Mesodermal cell (in vitro differentiated cells): ENCODE data around the gene MOSPD3.

Experiments
- H3K27ac ChIP-seq: 2 replicates; pipeline ENCODE4 v1.7.0; 2013; ENCODE audit warnings: mild to moderate bottlenecking, low read depth, low read length, moderate library complexity; ENCODE audit not compliant: severe bottlenecking
- H3K36me3 ChIP-seq: 2 replicates; pipeline ENCODE4 v1.7.1; 2013; ENCODE audit warnings: mild to moderate bottlenecking, low read length, moderate library complexity; ENCODE audit not compliant: control insufficient read depth, insufficient read depth
- H3K4me1 ChIP-seq: one replicate; pipeline ENCODE4 v1.7.1; 2013; ENCODE audit warnings: mild to moderate bottlenecking, low read length; ENCODE audit not compliant: insufficient read depth, control insufficient read depth, poor library complexity, severe bottlenecking
- H3K4me3 ChIP-seq: 2 replicates; pipeline ENCODE4 v1.7.0; 2013; ENCODE audit warnings: low read length, control low read depth, mild to moderate bottlenecking; ENCODE audit not compliant: insufficient read depth, poor library complexity, severe bottlenecking; ENCODE audit errors: extremely low read depth
- H3K9me3 ChIP-seq: 2 replicates; pipeline ENCODE4 v1.7.1; 2013; ENCODE audit warnings: mild to moderate bottlenecking, low read length, moderate library complexity; ENCODE audit not compliant: control insufficient read depth
- WGBS, 2 experiments: methylation state at CpG; one replicate each; pipeline ENCODE4 v1.1.5; 2013; ENCODE audit warnings: missing lambda C conversion rate in 2 of 2; ENCODE audit not compliant: insufficient coverage in 2 of 2; 5-methylcytosine and 5-hydroxymethylcytosine counted together

The MOSPD3 gene

GRCh38 chr7:100576384-100576993 lies 35.9 kb upstream of the MOSPD3 start:
- 93 to 97% methylated on average over 7 to 10 of the region's 13 CpGs for WGBS, 2 experiments
- H3K36me3 ChIP-seq, result peaks cover 77% of the 10 kb centered on the region
- H3K4me3 ChIP-seq, result no peak overlapping the region
- H3K9me3 ChIP-seq, result no peaks in the 10 kb centered on the region
- H3K4me1 ChIP-seq, result peaks cover 11% of the 10 kb centered on the region
- no peak overlapping the region for H3K27ac ChIP-seq

GRCh38 chr7:100577103-100577502 lies 35.2 kb upstream of the MOSPD3 start:
- peaks cover 5% of the 10 kb centered on the region for H3K4me1 ChIP-seq
- H3K27ac ChIP-seq, result no peak overlapping the region
- WGBS, 2 experiments, result 98% methylated on average over 14 to 16 of the region's 24 CpGs
- no peak overlapping the region for H3K4me3 ChIP-seq
- H3K9me3 ChIP-seq, result no peaks in the 10 kb centered on the region
- peaks cover 83% of the 10 kb centered on the region for H3K36me3 ChIP-seq

GRCh38 chr7:100577507-100577906 lies 34.8 kb upstream of the MOSPD3 start:
- H3K36me3 ChIP-seq, result peaks cover 87% of the 10 kb centered on the region
- no peaks in the 10 kb centered on the region for H3K9me3 ChIP-seq
- no peak overlapping the region for H3K4me3 ChIP-seq
- peaks cover 5% of the 10 kb centered on the region for H3K4me1 ChIP-seq
- 98 to 99% methylated on average over 13 to 14 of the region's 14 CpGs for WGBS, 2 experiments
- no peak overlapping the region for H3K27ac ChIP-seq

GRCh38 chr7:100578246-100579183 lies 33.8 kb upstream of the MOSPD3 start:
- peaks cover 82% of the 10 kb centered on the region for H3K36me3 ChIP-seq
- 93 to 97% methylated on average over 21 to 28 of the region's 28 CpGs for WGBS, 2 experiments
- H3K9me3 ChIP-seq, result no peaks in the 10 kb centered on the region
- no peak overlapping the region for H3K4me3 ChIP-seq
- H3K4me1 ChIP-seq, result peaks cover 14% of the 10 kb centered on the region
- no peak overlapping the region for H3K27ac ChIP-seq

GRCh38 chr7:100580466-100581283 lies 31.7 kb upstream of the MOSPD3 start:
- Histone ChIP-seq H3K4me3 (no peak overlapping the region), H3K9me3 (no peaks in the 10 kb centered on the region), H3K4me1 (peaks cover 24% of the 10 kb centered on the region), H3K27ac (no peak overlapping the region), H3K36me3 (peaks cover 67% of the 10 kb centered on the region)
- 92 to 97% methylated on average over 10 to 11 of the region's 11 CpGs for WGBS, 2 experiments

GRCh38 chr7:100582041-100582579 lies 30.2 kb upstream of the MOSPD3 start:
- no peaks in the 10 kb centered on the region for H3K9me3 ChIP-seq
- peak overlapping the region; percentile 90 for H3K27ac ChIP-seq
- no peak overlapping the region for H3K4me3 ChIP-seq
- H3K36me3 ChIP-seq, result peaks cover 55% of the 10 kb centered on the region
- WGBS, 2 experiments, result 95 to 96% methylated on average over 10 to 15 of the region's 20 CpGs
- H3K4me1 ChIP-seq, result peaks cover 24% of the 10 kb centered on the region

GRCh38 chr7:100582650-100583049 lies 29.7 kb upstream of the MOSPD3 start:
- 84 to 91% methylated on average over 10 to 11 of the region's 11 CpGs for WGBS, 2 experiments
- H3K27ac ChIP-seq, result peak overlapping the region; percentile 90
- no peaks in the 10 kb centered on the region for H3K9me3 ChIP-seq
- H3K36me3 ChIP-seq, result peaks cover 51% of the 10 kb centered on the region
- no peak overlapping the region for H3K4me3 ChIP-seq
- H3K4me1 ChIP-seq, result peaks cover 24% of the 10 kb centered on the region

GRCh38 chr7:100583132-100584053 lies 28.9 kb upstream of the MOSPD3 start:
- H3K4me3 ChIP-seq, result peak overlapping the region; percentile 70
- H3K9me3 ChIP-seq, result no peaks in the 10 kb centered on the region
- H3K36me3 ChIP-seq, result peaks cover 44% of the 10 kb centered on the region
- H3K27ac ChIP-seq, result peak overlapping the region; percentile 90
- H3K4me1 ChIP-seq, result peaks cover 24% of the 10 kb centered on the region
- 56 to 65% methylated on average over 17 to 20 of the region's 23 CpGs for WGBS, 2 experiments

- H3K36me3 ChIP-seq, result peaks cover 36% of the 10 kb centered on the region
- 53% methylated on average over 9 of the region's 15 CpGs for WGBS, 2 experiments
- peak overlapping the region; percentile 90 for H3K27ac ChIP-seq
- peaks cover 24% of the 10 kb centered on the region for H3K4me1 ChIP-seq
- no peaks in the 10 kb centered on the region for H3K9me3 ChIP-seq
- H3K4me3 ChIP-seq, result peak overlapping the region; percentile 70
Observed at GRCh38 chr7:100584054-100584682, 28.2 kb upstream of the MOSPD3 start.
